BE2C (cell line): ENCODE results near the gene VPS35L.

Experiments used
- DNase-seq: peaks from one replicate; pipeline ENCODE4 v3.0.0-alpha.2; 2020
- H3K27me3 ChIP-seq: fragments of 250-450 bp; sonication (Bioruptor Pico); 2 replicates; pipeline ENCODE4 v1.5.1; 2020; ENCODE audit warnings: mild to moderate bottlenecking
- H3K36me3 ChIP-seq: fragments of 250-450 bp; sonication (Bioruptor Pico); 2 replicates; pipeline ENCODE4 v1.5.1; 2020; ENCODE audit warnings: mild to moderate bottlenecking
- H3K4me1 ChIP-seq: fragments of 250-450 bp; sonication (Bioruptor Pico); 2 replicates; pipeline ENCODE4 v1.5.1; 2020
- H3K4me3 ChIP-seq: 2 replicates; pipeline ENCODE4 v1.5.1; 2011; ENCODE audit warnings: low read depth, low read length
- H3K9me3 ChIP-seq: fragments of 250-450 bp; sonication (Bioruptor Pico); 2 replicates; pipeline ENCODE4 v1.5.1; 2020
- CTCF ChIP-seq: IDR thresholded peaks from 2 replicates; pipeline ENCODE4 v1.5.1; 2012; ENCODE audit warnings: mild to moderate bottlenecking, low read depth, low read length

The VPS35L gene

GRCh38 chr16:19710191-19710908 is 154.8 kb downstream of the VPS35L start:
- H3K4me1 ChIP-seq, result no peaks in the 10 kb centered on the region
- no peak for TF ChIP-seq CTCF

DNA sequence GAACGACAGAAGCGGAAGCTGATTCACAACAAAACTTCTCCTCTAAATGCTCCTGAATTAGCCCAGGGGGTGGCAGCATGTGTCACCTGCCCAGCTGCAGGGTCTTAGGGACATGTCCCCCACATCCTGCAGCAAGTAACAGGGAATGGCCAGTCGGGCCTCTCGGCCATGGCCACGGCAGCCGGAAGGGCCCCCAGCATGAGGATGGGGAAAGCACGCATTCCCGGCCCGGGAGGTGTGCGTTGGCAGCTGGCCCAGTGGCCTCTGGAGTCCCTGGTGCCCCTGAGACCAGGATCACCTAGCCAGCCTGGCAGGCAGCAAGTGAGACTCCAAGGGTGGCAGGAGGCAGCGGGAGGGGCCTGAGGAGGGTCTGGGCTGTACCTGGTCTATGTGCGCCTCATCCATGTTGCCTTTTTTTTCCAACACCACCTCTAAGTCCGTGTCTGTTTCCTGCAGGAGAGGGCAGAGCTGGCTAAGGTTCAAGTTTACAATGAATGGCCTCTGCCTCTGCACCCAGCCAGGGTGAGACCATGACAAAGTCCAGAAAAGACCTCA is 155.6 kb downstream of the VPS35L start:
- H3K27me3 ChIP-seq, result no peaks in the 10 kb centered on the region
- H3K9me3 ChIP-seq, result no peaks in the 10 kb centered on the region
- no peak for TF ChIP-seq CTCF
- H3K36me3 ChIP-seq, result peaks cover 59% of the 10 kb centered on the region
- no peak overlapping the region for H3K4me3 ChIP-seq
- DNase-seq, result no peak
- no peaks in the 10 kb centered on the region for H3K4me1 ChIP-seq

More at GRCh38 chr16:19710191-19710908, 154.8 kb downstream of the VPS35L start:
- H3K9me3 ChIP-seq, result no peaks in the 10 kb centered on the region
- no peaks in the 10 kb centered on the region for H3K27me3 ChIP-seq
- H3K36me3 ChIP-seq, result peaks cover 65% of the 10 kb centered on the region
- no peak overlapping the region for H3K4me3 ChIP-seq
- DNase-seq, result no peak

DNA sequence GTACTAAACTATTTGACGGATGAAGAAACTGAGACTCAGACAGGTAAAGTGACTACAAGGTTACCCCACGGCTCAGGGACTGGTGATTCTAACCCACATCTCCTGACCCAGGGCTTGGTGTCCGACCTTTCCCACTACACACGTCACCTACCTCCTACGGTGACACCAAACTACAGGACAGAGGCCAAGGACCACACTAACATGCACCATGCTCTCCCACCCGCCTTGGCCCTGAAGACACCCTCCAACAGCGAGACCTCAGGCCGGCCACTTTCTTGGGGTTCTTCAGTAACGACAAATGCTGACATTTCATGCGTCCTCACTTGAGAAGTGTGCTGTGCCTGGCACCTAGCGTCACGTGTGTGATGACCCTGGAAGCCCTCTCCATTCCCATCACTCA is 156.1 kb downstream of the VPS35L start:
- Histone ChIP-seq H3K36me3 (peaks cover 56% of the 10 kb centered on the region), H3K4me3 (no peak overlapping the region), H3K4me1 (no peaks in the 10 kb centered on the region)

DNA sequence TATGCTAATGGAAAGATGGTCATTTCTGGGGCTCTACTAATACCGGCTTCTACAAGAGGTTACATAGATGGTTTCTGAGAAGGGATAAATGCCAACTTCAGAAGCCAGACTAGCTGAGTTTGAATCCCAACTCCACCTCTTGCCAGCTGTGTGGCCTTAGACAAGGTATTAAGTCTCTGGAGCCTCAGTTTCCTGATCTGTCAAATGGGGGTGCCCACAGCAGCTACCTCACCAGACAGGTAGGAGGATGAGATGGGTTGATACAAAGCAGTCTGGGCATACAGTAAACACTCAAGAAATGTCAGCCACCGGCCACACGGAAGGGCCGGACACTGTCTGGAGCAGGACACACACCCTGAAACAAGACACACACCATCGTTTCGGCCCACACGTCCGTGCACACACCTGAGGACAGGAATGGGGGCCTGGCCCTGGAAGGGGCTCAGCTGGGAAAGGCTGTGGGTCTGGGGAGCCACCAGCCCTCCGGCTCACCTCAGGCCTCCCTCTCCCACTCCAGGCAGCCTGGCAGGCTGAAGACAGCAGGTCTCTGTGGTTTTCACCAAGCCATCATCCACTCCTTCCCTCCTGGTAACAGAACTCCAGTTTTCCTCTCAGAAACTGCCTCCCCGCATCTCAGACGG is 157.0 kb downstream of the VPS35L start:
- peaks cover 56% of the 10 kb centered on the region for H3K36me3 ChIP-seq
- H3K27me3 ChIP-seq, result no peaks in the 10 kb centered on the region
- H3K4me3 ChIP-seq, result no peak overlapping the region
- no peaks in the 10 kb centered on the region for H3K4me1 ChIP-seq
- DNase-seq, result no peak
- TF ChIP-seq CTCF, result no peak
- H3K9me3 ChIP-seq, result no peaks in the 10 kb centered on the region

More for the DNA sequence above, 156.1 kb downstream of the VPS35L start:
- Histone ChIP-seq H3K9me3 (no peaks in the 10 kb centered on the region), H3K27me3 (no peaks in the 10 kb centered on the region)
- DNase-seq, result no peak
- no peak for TF ChIP-seq CTCF

GRCh38 chr16:19713697-19714096 is 158.2 kb downstream of the VPS35L start:
- Histone ChIP-seq H3K4me3 (no peak overlapping the region), H3K36me3 (peaks cover 48% of the 10 kb centered on the region), H3K27me3 (no peaks in the 10 kb centered on the region), H3K4me1 (no peaks in the 10 kb centered on the region), H3K9me3 (no peaks in the 10 kb centered on the region)
- no peak for TF ChIP-seq CTCF
- DNase-seq, result no peak

- DNase-seq, result no peak
- peaks cover 34% of the 10 kb centered on the region for H3K36me3 ChIP-seq
- H3K4me1 ChIP-seq, result no peaks in the 10 kb centered on the region
- no peaks in the 10 kb centered on the region for H3K9me3 ChIP-seq
- H3K27me3 ChIP-seq, result no peaks in the 10 kb centered on the region
- H3K4me3 ChIP-seq, result no peak overlapping the region
- TF ChIP-seq CTCF, result no peak
Observed at GRCh38 chr16:19715566-19715965, 160.1 kb downstream of the VPS35L start.
